ENCODE results near the gene PLEKHM2.

Gene PLEKHM2

GRCh38 chr1:15674386-15675159 is 9.5 kb upstream of the PLEKHM2 start:
- no peak for TF ChIP-seq CTCF (conservative IDR thresholded peaks at IDR 0.05; ENCODE audit: low read length)
- no peak for DNase-seq (ENCODE audit: low read depth)
- no peak overlapping the region for H3K4me3 ChIP-seq (ENCODE audit: low read length)

- TF ChIP-seq CTCF (conservative IDR thresholded peaks at IDR 0.05; ENCODE audit: low read length) = no peak
- DNase-seq (ENCODE audit: low read depth) = no peak
- H3K4me3 ChIP-seq (ENCODE audit: low read length) = no peak overlapping the region
Observed at GRCh38 chr1:15676010-15676409, 8.1 kb upstream of the PLEKHM2 start.

- no peak for DNase-seq (ENCODE audit: low read depth)
- no peak for TF ChIP-seq CTCF (conservative IDR thresholded peaks at IDR 0.05; ENCODE audit: low read length)
- no peak overlapping the region for H3K4me3 ChIP-seq (ENCODE audit: low read length)
Observed at GRCh38 chr1:15676688-15677661, 7.1 kb upstream of the PLEKHM2 start.

- DNase-seq (ENCODE audit: low read depth) = peak; percentile 86
- H3K4me3 ChIP-seq (ENCODE audit: low read length) = no peak overlapping the region
- no peak for TF ChIP-seq CTCF (conservative IDR thresholded peaks at IDR 0.05; ENCODE audit: low read length)
Observed at GRCh38 chr1:15678578-15678977, 5.5 kb upstream of the PLEKHM2 start.

- peak; percentile 82 for DNase-seq (ENCODE audit: low read depth)
- no peak overlapping the region for H3K4me3 ChIP-seq (ENCODE audit: low read length)
- no peak for TF ChIP-seq CTCF (conservative IDR thresholded peaks at IDR 0.05; ENCODE audit: low read length)
Observed at GRCh38 chr1:15680131-15680530, 4.0 kb upstream of the PLEKHM2 start.

- DNase-seq (ENCODE audit: low read depth) = peak; percentile 95
- no peak for TF ChIP-seq CTCF (conservative IDR thresholded peaks at IDR 0.05; ENCODE audit: low read length)
- H3K4me3 ChIP-seq (ENCODE audit: low read length) = no peak overlapping the region
Observed at GRCh38 chr1:15680561-15681348, 3.4 kb upstream of the PLEKHM2 start.

Data from AG10803 (cell line).